Neural cell (in vitro differentiated cells): ENCODE results near the gene OR10H5.

Experiments used
- EP300 ChIP-seq: fragments of 450-650 bp; conservative IDR thresholded peaks from 2 replicates; pipeline ENCODE4 v1.6.1; 2014; ENCODE audit warnings: antibody characterized with exemption, mild to moderate bottlenecking, moderate library complexity; ENCODE audit not compliant: poor library complexity, severe bottlenecking
- EZH2 ChIP-seq: fragments of 200-600, 300-800 bp; shearing (Covaris generic), sonication (generic); IDR thresholded peaks from 2 replicates; pipeline ENCODE4 v1.6.1; 2014; ENCODE audit warnings: antibody characterized with exemption, low read length, borderline replicate concordance, mild to moderate bottlenecking; ENCODE audit not compliant: insufficient read depth, poor library complexity, severe bottlenecking
- POLR2AphosphoS5 ChIP-seq: IDR thresholded peaks from 2 replicates; pipeline ENCODE4 v1.6.1; 2012
- RAD21 ChIP-seq: fragments of 450-650 bp; conservative IDR thresholded peaks from 2 replicates; pipeline ENCODE4 v1.6.1; 2014; ENCODE audit warnings: antibody characterized with exemption, mild to moderate bottlenecking, moderate library complexity
- SMC3 ChIP-seq: fragments of 450-650 bp; conservative IDR thresholded peaks from 2 replicates; pipeline ENCODE4 v1.6.1; 2014; ENCODE audit warnings: antibody characterized with exemption, mild to moderate bottlenecking, moderate library complexity; ENCODE audit not compliant: poor library complexity
- TF ChIP-seq, protein P1 (sequence below): fragments of 450-650 bp; IDR thresholded peaks from 2 replicates; pipeline ENCODE4 v1.5.1; 2014; ENCODE audit warnings: antibody characterized with exemption, mild to moderate bottlenecking, moderate library complexity; ENCODE audit not compliant: poor library complexity, severe bottlenecking
- TF ChIP-seq, protein P2 (sequence below): IDR thresholded peaks from 2 replicates; pipeline ENCODE4 v1.6.1; 2012; ENCODE audit warnings: borderline replicate concordance

DNA sequence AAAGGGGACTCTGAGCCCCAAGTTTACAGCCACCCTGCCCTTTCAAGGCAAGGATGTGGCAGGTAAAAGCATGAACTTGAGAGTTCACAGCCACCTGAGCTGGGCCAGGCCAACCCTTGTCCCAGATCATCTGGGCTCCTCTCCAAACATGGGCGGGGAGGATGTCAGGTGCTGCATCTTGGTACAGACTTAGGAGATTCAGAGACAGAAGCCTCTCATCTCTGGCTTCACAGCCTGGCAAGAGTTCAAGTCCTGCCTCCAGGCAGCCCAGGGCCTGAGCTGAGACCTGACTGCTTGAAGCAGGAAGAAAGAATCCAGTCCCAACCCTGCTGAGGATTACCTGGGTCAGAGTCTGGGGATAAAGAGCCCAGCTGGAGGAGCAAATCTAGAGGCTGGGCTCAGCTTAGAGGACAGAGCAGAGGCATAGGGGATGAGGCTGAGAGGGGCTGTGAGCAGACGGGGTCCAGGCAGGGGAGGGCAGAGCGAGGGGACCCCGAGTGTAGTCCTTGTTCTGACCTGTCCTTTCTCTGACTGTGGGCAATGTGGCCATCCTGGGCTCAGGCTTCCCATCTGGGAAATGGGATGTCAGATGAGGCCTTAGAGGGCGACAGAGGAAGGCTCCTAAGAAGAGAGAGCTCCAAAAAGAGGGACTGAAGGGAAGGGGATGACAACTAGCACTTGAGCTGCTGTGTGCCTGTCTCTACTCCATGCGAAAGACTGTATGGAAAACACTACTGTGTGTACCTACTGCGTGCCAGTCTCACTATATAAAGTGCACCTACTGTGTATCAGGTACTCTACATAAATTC is 6.6 kb upstream of the OR10H5 start:
- no peak for TF ChIP-seq POLR2AphosphoS5
- no peak for TF ChIP-seq SMC3
- TF ChIP-seq, protein P1, sequence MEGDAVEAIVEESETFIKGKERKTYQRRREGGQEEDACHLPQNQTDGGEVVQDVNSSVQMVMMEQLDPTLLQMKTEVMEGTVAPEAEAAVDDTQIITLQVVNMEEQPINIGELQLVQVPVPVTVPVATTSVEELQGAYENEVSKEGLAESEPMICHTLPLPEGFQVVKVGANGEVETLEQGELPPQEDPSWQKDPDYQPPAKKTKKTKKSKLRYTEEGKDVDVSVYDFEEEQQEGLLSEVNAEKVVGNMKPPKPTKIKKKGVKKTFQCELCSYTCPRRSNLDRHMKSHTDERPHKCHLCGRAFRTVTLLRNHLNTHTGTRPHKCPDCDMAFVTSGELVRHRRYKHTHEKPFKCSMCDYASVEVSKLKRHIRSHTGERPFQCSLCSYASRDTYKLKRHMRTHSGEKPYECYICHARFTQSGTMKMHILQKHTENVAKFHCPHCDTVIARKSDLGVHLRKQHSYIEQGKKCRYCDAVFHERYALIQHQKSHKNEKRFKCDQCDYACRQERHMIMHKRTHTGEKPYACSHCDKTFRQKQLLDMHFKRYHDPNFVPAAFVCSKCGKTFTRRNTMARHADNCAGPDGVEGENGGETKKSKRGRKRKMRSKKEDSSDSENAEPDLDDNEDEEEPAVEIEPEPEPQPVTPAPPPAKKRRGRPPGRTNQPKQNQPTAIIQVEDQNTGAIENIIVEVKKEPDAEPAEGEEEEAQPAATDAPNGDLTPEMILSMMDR: no peak
- TF ChIP-seq EZH2: no peak
- no peak for TF ChIP-seq RAD21
- TF ChIP-seq, protein P2, sequence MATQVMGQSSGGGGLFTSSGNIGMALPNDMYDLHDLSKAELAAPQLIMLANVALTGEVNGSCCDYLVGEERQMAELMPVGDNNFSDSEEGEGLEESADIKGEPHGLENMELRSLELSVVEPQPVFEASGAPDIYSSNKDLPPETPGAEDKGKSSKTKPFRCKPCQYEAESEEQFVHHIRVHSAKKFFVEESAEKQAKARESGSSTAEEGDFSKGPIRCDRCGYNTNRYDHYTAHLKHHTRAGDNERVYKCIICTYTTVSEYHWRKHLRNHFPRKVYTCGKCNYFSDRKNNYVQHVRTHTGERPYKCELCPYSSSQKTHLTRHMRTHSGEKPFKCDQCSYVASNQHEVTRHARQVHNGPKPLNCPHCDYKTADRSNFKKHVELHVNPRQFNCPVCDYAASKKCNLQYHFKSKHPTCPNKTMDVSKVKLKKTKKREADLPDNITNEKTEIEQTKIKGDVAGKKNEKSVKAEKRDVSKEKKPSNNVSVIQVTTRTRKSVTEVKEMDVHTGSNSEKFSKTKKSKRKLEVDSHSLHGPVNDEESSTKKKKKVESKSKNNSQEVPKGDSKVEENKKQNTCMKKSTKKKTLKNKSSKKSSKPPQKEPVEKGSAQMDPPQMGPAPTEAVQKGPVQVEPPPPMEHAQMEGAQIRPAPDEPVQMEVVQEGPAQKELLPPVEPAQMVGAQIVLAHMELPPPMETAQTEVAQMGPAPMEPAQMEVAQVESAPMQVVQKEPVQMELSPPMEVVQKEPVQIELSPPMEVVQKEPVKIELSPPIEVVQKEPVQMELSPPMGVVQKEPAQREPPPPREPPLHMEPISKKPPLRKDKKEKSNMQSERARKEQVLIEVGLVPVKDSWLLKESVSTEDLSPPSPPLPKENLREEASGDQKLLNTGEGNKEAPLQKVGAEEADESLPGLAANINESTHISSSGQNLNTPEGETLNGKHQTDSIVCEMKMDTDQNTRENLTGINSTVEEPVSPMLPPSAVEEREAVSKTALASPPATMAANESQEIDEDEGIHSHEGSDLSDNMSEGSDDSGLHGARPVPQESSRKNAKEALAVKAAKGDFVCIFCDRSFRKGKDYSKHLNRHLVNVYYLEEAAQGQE: no peak
- TF ChIP-seq EP300: no peak
